Mucosa of gallbladder (tissue), 1 donor: ENCODE data around the gene SLC38A11. TPM values are rescaled to one million over a fixed set of nuclear protein-coding genes. Genes with fewer than 3 reads are reported as not detected.

Experiments
- DNase-seq: peaks from one replicate; pipeline ENCODE4 v3.0.0-alpha.2; 2020; ENCODE audit warnings: low spot score
- total RNA-seq: library from RNA; stranded (reverse); gene quantifications from one replicate; pipeline ENCODE4 v1.2.1, GENCODE V29; 2021
- donor health status: DM: no; HTN: no; CAD: no.

Gene SLC38A11
- total RNA-seq, 1 donor from 2014 or later, result 63.3 TPM

GRCh38 chr2:164917296-164917903, 37.9 kb downstream of the SLC38A11 start:
- DNase-seq, result peak; percentile 49

GRCh38 chr2:164915566-164915965, 39.8 kb downstream of the SLC38A11 start:
- DNase-seq, result no peak

- no peak for DNase-seq
These were observed 41.5 kb downstream of the SLC38A11 start for GRCh38 chr2:164913640-164914350.

- DNase-seq, result no peak
These were observed 42.3 kb downstream of the SLC38A11 start for GRCh38 chr2:164913011-164913410.

- DNase-seq, result no peak
These were observed 43.5 kb downstream of the SLC38A11 start for GRCh38 chr2:164911832-164912231.

GRCh38 chr2:164910101-164910899, 45.0 kb downstream of the SLC38A11 start:
- peak; percentile 24 for DNase-seq

GRCh38 chr2:164906947-164907346, 48.4 kb downstream of the SLC38A11 start:
- DNase-seq, result no peak

- DNase-seq, result no peak
These were observed 50.0 kb downstream of the SLC38A11 start for GRCh38 chr2:164905307-164905706.

- no peak for DNase-seq
These were observed 51.4 kb downstream of the SLC38A11 start for GRCh38 chr2:164903951-164904350.

GRCh38 chr2:164903204-164903603, 52.1 kb downstream of the SLC38A11 start:
- no peak for DNase-seq

- DNase-seq, result no peak
These were observed 56.2 kb downstream of the SLC38A11 start for GRCh38 chr2:164899121-164899520.

GRCh38 chr2:164898475-164898874, 56.9 kb downstream of the SLC38A11 start:
- DNase-seq, result peak; percentile 39

- DNase-seq, result no peak
These were observed 57.7 kb downstream of the SLC38A11 start for GRCh38 chr2:164897469-164898260.

GRCh38 chr2:164896634-164897355, 58.5 kb downstream of the SLC38A11 start:
- peak; percentile 16 for DNase-seq

GRCh38 chr2:164896226-164896625, 59.1 kb downstream of the SLC38A11 start:
- no peak for DNase-seq

GRCh38 chr2:164891460-164891859, 63.9 kb downstream of the SLC38A11 start:
- no peak for DNase-seq

GRCh38 chr2:164890544-164890943, 64.8 kb downstream of the SLC38A11 start:
- DNase-seq, result no peak

- no peak for DNase-seq
These were observed 66.7 kb downstream of the SLC38A11 start for GRCh38 chr2:164888592-164888991.

- DNase-seq, result no peak
These were observed 67.7 kb downstream of the SLC38A11 start for GRCh38 chr2:164887434-164888144.

GRCh38 chr2:164882276-164882675, 73.0 kb downstream of the SLC38A11 start:
- no peak for DNase-seq

GRCh38 chr2:164881524-164881923, 73.8 kb downstream of the SLC38A11 start:
- no peak for DNase-seq
